ENCODE measurements around the gene C2orf76. TPM values are rescaled to one million over a fixed set of nuclear protein-coding genes. Genes with fewer than 3 reads are reported as not detected.
A peak's percentile ranks its signal among the peaks of the same experiment; 100 is the strongest.

C2orf76 gene
- total and polyA plus RNA-seq, 7 donors: 11.1 to 26.4 (median 17.6) TPM

DNA sequence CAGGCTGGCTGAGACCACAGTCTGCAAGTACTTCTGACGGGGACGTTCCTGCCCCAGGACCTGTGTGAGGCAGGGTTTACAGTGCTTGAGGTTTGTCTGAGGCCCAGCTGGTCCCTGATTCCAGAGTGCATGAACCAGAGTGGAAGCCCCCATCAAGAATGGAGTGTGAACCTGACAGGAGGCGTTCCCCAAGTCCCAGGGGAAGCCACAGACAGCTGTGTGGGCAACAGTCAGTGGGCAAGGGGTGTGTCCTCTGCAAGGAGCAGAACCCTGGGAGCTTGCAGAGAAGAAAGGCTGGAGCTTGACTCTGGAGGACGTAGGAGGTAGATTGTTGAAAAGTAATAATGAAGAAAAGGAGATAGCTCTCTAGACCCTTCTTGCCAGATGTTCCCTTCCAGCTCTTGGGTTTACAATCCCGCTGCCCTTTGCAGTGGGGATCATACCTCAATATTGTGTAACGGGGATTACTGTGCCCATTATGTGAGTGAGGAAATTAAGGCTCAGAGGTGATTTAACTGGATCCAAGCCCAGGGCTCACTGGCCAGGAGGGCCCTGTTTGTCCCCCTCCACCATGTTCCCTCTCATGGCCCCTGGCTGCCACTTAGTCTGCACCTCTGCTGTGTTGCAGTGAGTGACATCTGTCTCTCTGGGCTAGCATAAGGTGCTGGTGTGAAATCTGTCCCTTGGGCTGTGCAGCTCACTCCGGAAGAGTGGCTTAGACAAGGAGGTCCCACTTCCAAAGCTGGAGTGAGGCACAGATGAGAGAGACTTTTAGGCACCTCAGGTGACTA, 6.3 kb upstream of the C2orf76 start:
- H3K27ac ChIP-seq: no peak overlapping the region
- DNase-seq: no peak
- no peaks in the 10 kb centered on the region for H3K9me3 ChIP-seq
- H3K27me3 ChIP-seq: no peaks in the 10 kb centered on the region
- no peak overlapping the region for H3K4me3 ChIP-seq
- intact Hi-C loops (cut with DNase I): no loop called here
- peaks cover 0 to 8% (median 6%) of the 10 kb centered on the region in 4 donors for H3K4me1 ChIP-seq
- peaks cover 11 to 63% (median 34%) of the 10 kb centered on the region in 4 donors for H3K36me3 ChIP-seq
- 84 to 96% methylated on average over 7 of the region's 7 CpGs for WGBS, 2 donors
- TF ChIP-seq EP300 (IDR thresholded peaks at IDR 0.05): no peak

GRCh38 chr2:119371111-119371510, 4.5 kb upstream of the C2orf76 start:
- 97% methylated on average over 6 of the region's 6 CpGs for WGBS, 2 donors
- Histone ChIP-seq H3K27ac (peak overlapping the region in 1 of 4 donors; percentile 47), H3K27me3 (no peaks in the 10 kb centered on the region), H3K4me1 (peaks cover 0 to 14% (median 12%) of the 10 kb centered on the region in 4 donors), H3K36me3 (peaks cover 11 to 63% (median 34%) of the 10 kb centered on the region in 4 donors), H3K4me3 (no peak overlapping the region), H3K9me3 (no peaks in the 10 kb centered on the region)
- intact Hi-C loops (cut with DNase I): no loop called here
- peak; percentile 76 for DNase-seq
- no peak for TF ChIP-seq POLR2A (IDR thresholded peaks at IDR 0.05)
- TF ChIP-seq POLR2AphosphoS5 (IDR thresholded peaks at IDR 0.05): no peak
- TF ChIP-seq CTCF (IDR thresholded peaks at IDR 0.05): no peak
- TF ChIP-seq EP300 (IDR thresholded peaks at IDR 0.05): no peak

GRCh38 chr2:119369845-119370244, 3.2 kb upstream of the C2orf76 start:
- peaks cover 11 to 63% (median 34%) of the 10 kb centered on the region in 4 donors for H3K36me3 ChIP-seq

DNA sequence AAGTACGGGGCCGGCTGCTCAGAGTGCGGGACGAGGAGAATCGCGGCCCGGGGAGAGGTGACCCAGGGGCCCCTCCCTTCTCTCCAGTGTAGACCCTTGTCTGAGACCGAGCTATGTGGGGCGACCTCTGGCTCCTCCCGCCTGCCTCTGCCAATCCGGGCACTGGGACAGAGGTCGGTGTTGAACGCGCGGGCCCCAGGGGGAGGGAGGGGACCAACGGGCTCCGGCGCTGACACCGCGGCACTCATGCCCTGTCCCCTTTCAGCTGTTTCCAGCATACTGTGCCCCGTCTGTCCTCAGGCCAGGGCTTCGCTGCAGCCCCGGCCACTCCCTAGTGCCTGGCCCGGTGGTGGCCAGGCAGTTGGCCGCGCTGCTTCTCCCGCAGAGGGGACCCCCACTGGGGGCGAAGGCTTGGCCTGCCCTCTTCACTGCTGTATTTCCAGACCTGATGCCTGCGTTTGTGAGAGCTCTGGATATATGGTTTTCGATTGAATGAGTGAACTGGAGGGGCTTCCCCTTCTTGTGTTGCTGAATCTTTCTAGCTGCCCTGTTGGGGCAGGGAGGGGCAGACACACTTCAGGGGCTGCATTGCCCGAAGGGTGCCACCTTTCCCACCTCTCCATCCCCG, 952 bp upstream of the C2orf76 start:
- H3K27ac ChIP-seq: peak overlapping the region; percentile 83 to 88 (median 87)
- H3K4me3 ChIP-seq: peak overlapping the region; percentile 55 to 79 (median 62)
- H3K27me3 ChIP-seq: no peaks in the 10 kb centered on the region
- WGBS, 2 donors: 3 to 7% methylated on average over 32 of the region's 32 CpGs
- no peaks in the 10 kb centered on the region for H3K9me3 ChIP-seq
- peaks cover 2 to 42% (median 22%) of the 10 kb centered on the region in 4 donors for H3K36me3 ChIP-seq
- intact Hi-C loops (cut with DNase I): loop anchor here (10.0 kb wide), 3 partner anchors 1183 to 1553 kb away; partner anchors contain the start of gene DDX18
- TF ChIP-seq POLR2AphosphoS5 (IDR thresholded peaks at IDR 0.05) (no peak), POLR2A (IDR thresholded peaks at IDR 0.05) (no peak), EP300 (IDR thresholded peaks at IDR 0.05) (no peak), CTCF (IDR thresholded peaks at IDR 0.05) (no peak)
- peak; percentile 75 for DNase-seq
- peaks cover 0 to 30% (median 26%) of the 10 kb centered on the region in 4 donors for H3K4me1 ChIP-seq

More at GRCh38 chr2:119369845-119370244, 3.2 kb upstream of the C2orf76 start:
- no peak overlapping the region for H3K4me3 ChIP-seq
- H3K27me3 ChIP-seq: no peaks in the 10 kb centered on the region
- TF ChIP-seq EP300 (IDR thresholded peaks at IDR 0.05) (no peak), CTCF (IDR thresholded peaks at IDR 0.05) (no peak), POLR2AphosphoS5 (IDR thresholded peaks at IDR 0.05) (no peak), POLR2A (IDR thresholded peaks at IDR 0.05) (no peak)
- intact Hi-C loops (cut with DNase I): loop anchor here (10.0 kb wide), 3 partner anchors 1185 to 1555 kb away; partner anchors contain the start of gene DDX18
- WGBS, 2 donors: 95 to 96% methylated on average over 6 of the region's 6 CpGs
- H3K4me1 ChIP-seq: peaks cover 0 to 27% (median 24%) of the 10 kb centered on the region in 4 donors
- H3K27ac ChIP-seq: no peak overlapping the region
- no peaks in the 10 kb centered on the region for H3K9me3 ChIP-seq
- DNase-seq: no peak

GRCh38 chr2:119366161-119366648, 429 bp downstream of the C2orf76 start:
- intact Hi-C loops (cut with DNase I): loop anchor here (10.0 kb wide), 3 partner anchors 1181 to 1551 kb away; partner anchors contain the start of gene DDX18
- Histone ChIP-seq H3K27me3 (no peaks in the 10 kb centered on the region), H3K4me1 (peaks cover 0 to 30% (median 26%) of the 10 kb centered on the region in 4 donors), H3K4me3 (peak overlapping the region; percentile 55 to 79 (median 62)), H3K27ac (peak overlapping the region; percentile 83 to 88 (median 87)), H3K9me3 (no peaks in the 10 kb centered on the region), H3K36me3 (peaks cover 0 to 28% (median 14%) of the 10 kb centered on the region in 4 donors)
- DNase-seq: peak; percentile 69
- WGBS, 2 donors: 1 to 2% methylated on average over 17 of the region's 17 CpGs
- TF ChIP-seq CTCF (IDR thresholded peaks at IDR 0.05) (no peak), EP300 (IDR thresholded peaks at IDR 0.05) (no peak), POLR2AphosphoS5 (IDR thresholded peaks at IDR 0.05) (no peak), POLR2A (IDR thresholded peaks at IDR 0.05) (no peak)
